ENCODE data around the gene MAB21L4.

MAB21L4 gene

GRCh38 chr2:240925568-240926515 is 29.9 kb upstream of the MAB21L4 start:
- no peak overlapping the region for H3K4me3 ChIP-seq (ENCODE audit: low read depth, low read length)
- no peak for DNase-seq (ENCODE audit: low read depth)
- TF ChIP-seq POLR2A (IDR thresholded peaks at IDR 0.05; ENCODE audit: extremely low read depth, insufficient read length), result no peak
- TF ChIP-seq MAX (IDR thresholded peaks at IDR 0.05; ENCODE audit: low read depth, low read length), result no peak
- no peak for TF ChIP-seq CTCF (IDR thresholded peaks at IDR 0.05; ENCODE audit: low read depth, low read length)
- no peak for TF ChIP-seq MYC (IDR thresholded peaks at IDR 0.05; ENCODE audit: low read depth, low read length)

- DNase-seq (ENCODE audit: low read depth), result peak; percentile 43
- TF ChIP-seq MYC (IDR thresholded peaks at IDR 0.05; ENCODE audit: low read depth, low read length), result no peak
- no peak overlapping the region for H3K4me3 ChIP-seq (ENCODE audit: low read depth, low read length)
Measured at GRCh38 chr2:240925191-240925567, 29.2 kb upstream of the MAB21L4 start.

- TF ChIP-seq MAX (IDR thresholded peaks at IDR 0.05; ENCODE audit: low read depth, low read length) (no peak), CTCF (IDR thresholded peaks at IDR 0.05; ENCODE audit: low read depth, low read length) (no peak)
- no peak for DNase-seq (ENCODE audit: low read depth)
- H3K4me3 ChIP-seq (ENCODE audit: low read depth, low read length), result no peak overlapping the region
Measured at GRCh38 chr2:240922982-240923537, 27.1 kb upstream of the MAB21L4 start.

GRCh38 chr2:240922245-240922981 is 26.5 kb upstream of the MAB21L4 start:
- H3K4me3 ChIP-seq (ENCODE audit: low read depth, low read length), result no peak overlapping the region
- no peak for DNase-seq (ENCODE audit: low read depth)
- TF ChIP-seq CTCF (IDR thresholded peaks at IDR 0.05; ENCODE audit: low read depth, low read length) (no peak), MYC (IDR thresholded peaks at IDR 0.05; ENCODE audit: low read depth, low read length) (no peak), POLR2A (IDR thresholded peaks at IDR 0.05; ENCODE audit: extremely low read depth, insufficient read length) (no peak), MAX (IDR thresholded peaks at IDR 0.05; ENCODE audit: low read depth, low read length) (no peak)

- no peak for DNase-seq (ENCODE audit: low read depth)
- TF ChIP-seq POLR2A (IDR thresholded peaks at IDR 0.05; ENCODE audit: extremely low read depth, insufficient read length), result no peak
- TF ChIP-seq MAX (IDR thresholded peaks at IDR 0.05; ENCODE audit: low read depth, low read length), result no peak
- TF ChIP-seq CTCF (IDR thresholded peaks at IDR 0.05; ENCODE audit: low read depth, low read length), result no peak
- no peak for TF ChIP-seq MYC (IDR thresholded peaks at IDR 0.05; ENCODE audit: low read depth, low read length)
Measured at GRCh38 chr2:240921995-240922244, 26.0 kb upstream of the MAB21L4 start.

GRCh38 chr2:240921311-240921994 is 25.5 kb upstream of the MAB21L4 start:
- no peak overlapping the region for H3K4me3 ChIP-seq (ENCODE audit: low read depth, low read length)
- DNase-seq (ENCODE audit: low read depth), result peak; percentile 37
- TF ChIP-seq MAX (IDR thresholded peaks at IDR 0.05; ENCODE audit: low read depth, low read length) (no peak), POLR2A (IDR thresholded peaks at IDR 0.05; ENCODE audit: extremely low read depth, insufficient read length) (no peak), CTCF (IDR thresholded peaks at IDR 0.05; ENCODE audit: low read depth, low read length) (no peak), MYC (IDR thresholded peaks at IDR 0.05; ENCODE audit: low read depth, low read length) (no peak)

More at GRCh38 chr2:240921995-240922244, 26.0 kb upstream of the MAB21L4 start:
- H3K4me3 ChIP-seq (ENCODE audit: low read depth, low read length), result no peak overlapping the region
